Psoas muscle (tissue), 8 donors: ENCODE data around the gene PRKCA. TPM values are rescaled to one million over a fixed set of nuclear protein-coding genes. Genes with fewer than 3 reads are reported as not detected.

Experiments
- ATAC-seq, 4 donors: fragments of 200-7000 bp; cut with Tn5 transposase; one replicate each; pipeline ENCODE4 v1.9.1; 2020; ENCODE audit warnings: moderate library complexity in 3 of 4, mild to moderate bottlenecking in 2 of 4
- DNase-seq, 2 donors: peaks; one replicate each; pipeline ENCODE4 v3.0.0-alpha.2; 2020
- H3K27ac ChIP-seq: fragments of 200-600 bp; one replicate; pipeline ENCODE4 v1.8.0; 2022
- H3K27me3 ChIP-seq, 3 donors: fragments of 200-600 bp in 1 of 3; one replicate each; pipeline versions ENCODE4 v1.6.1 to v1.8.0; 2013 to 2022; ENCODE audit warnings: low read length in 2 of 3, mild to moderate bottlenecking in 2 of 3, moderate library complexity in 1 of 3; ENCODE audit not compliant: insufficient read depth in 3 of 3
- H3K36me3 ChIP-seq, 2 donors: fragments of 200-600 bp in 1 of 2; one replicate each; pipeline versions ENCODE4 v1.6.1 to v1.8.0; 2013 to 2022; ENCODE audit warnings: low read depth in 1 of 2, mild to moderate bottlenecking in 1 of 2, moderate library complexity in 1 of 2; ENCODE audit not compliant: insufficient read depth in 1 of 2
- H3K4me1 ChIP-seq: fragments of 200-600 bp; one replicate; pipeline ENCODE4 v1.8.0; 2022
- H3K4me3 ChIP-seq: fragments of 200-600 bp; one replicate; pipeline ENCODE4 v1.8.0; 2022; ENCODE audit warnings: mild to moderate bottlenecking
- H3K9me3 ChIP-seq: fragments of 200-600 bp; one replicate; pipeline ENCODE4 v1.8.0; 2022
- WGBS, 3 donors: extraction: QIAGEN DNeasy Blood & Tissue Kit; methylation state at CpG; one replicate each; pipeline versions ENCODE4 v1.1.6 to v1.1.7; 2013; 5-methylcytosine and 5-hydroxymethylcytosine counted together
- intact Hi-C, 2 donors: fragments of 100-400 bp; cut with DNase I; formaldehyde crosslinking; loops; one replicate each; pipeline versions ENCODE4 v1.11.0 to v1.14.2; 2022
- polyA plus RNA-seq, 3 donors: library from polyadenylated mRNA; stranded (reverse); fragments of 200-250 nt; gene quantifications; one replicate each; pipeline ENCODE4 v1.2.3, GENCODE V29; 2013
- total RNA-seq, 4 donors: library from RNA; stranded (reverse); fragmentation: NEBNext Ultra II Directional in 2 of 4; extraction: Animal tissue kit (Norgen Biotek cat#: 25700) in 2 of 4; gene quantifications; one replicate each; pipeline versions ENCODE4 v1.2.1 to v1.2.4, GENCODE V29; 2021 to 2023
- TF ChIP-seq, protein P1 (sequence below): fragments of 200-600 bp; IDR thresholded peaks from one replicate; pipeline ENCODE4 v1.8.0; 2022; ENCODE audit warnings: antibody characterized with exemption
- donor health status: healthy with polysubstance abuse.
- donor health status: DM: no; HTN: no; CAD: no; lungs with moderate emphysema.
- donor health status: Bipolar disorder and iron deficiency.
- donor health status: healthy.
- donor health status: DM: yes; HTN: yes; CAD: no.
- donor health status: DM: no; HTN: no; CAD: no.
- donor health status: DM: no; HTN: no; CAD: no.
- donor health status: DM: yes; HTN: yes; CAD: no.

PRKCA gene
- total and polyA plus RNA-seq, 7 donors, result 0.35 to 15.5 (median 8.2) TPM

DNA sequence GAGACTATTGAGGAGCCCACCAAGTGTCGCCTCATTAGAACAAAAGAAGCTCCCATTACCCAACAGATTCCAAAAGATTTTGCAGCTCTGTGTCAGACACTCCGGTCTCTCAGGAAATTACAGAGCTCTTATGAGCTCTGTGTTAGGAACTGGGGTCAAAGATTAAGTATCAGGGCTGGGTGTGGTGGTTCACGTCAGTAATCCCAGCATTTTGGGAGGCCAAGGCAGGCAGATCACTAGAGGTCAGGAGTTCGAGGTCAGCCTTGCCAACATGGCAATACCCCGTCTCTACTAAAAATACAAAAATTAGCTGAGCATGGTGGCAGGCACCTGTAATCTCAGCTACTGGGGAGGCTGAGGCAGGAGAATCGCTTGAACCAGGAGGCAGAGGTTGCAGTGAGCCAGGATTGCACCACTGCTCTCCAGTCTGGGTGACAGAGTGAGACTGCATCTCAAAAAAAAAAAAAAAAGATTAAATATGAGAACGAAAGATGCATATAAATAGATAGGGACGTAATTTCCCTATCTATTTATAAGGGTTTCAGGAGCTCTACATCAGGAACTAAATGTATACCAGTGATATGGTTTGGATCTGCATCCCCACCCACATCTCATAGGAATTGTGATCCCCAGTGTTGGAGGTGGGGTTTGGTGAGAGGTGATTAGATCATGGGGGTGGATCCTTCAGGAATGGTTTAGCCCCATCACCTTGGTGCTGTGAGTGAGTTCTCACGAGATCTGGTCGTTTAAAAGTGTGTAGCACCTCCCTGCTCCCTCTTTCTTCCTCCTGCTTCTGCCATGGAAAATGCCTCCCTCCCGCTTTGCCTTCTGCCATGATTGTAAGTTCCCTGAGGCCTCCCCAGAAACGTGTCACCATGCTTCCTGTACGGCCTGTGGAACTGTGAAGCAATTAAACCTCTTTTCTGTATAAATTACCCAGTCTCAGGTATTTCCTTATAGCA is 111.4 kb downstream of the PRKCA start:
- Histone ChIP-seq H3K4me3 (no peak overlapping the region), H3K27ac (no peak overlapping the region), H3K4me1 (no peaks in the 10 kb centered on the region), H3K9me3 (no peaks in the 10 kb centered on the region), H3K27me3 (no peaks in the 10 kb centered on the region), H3K36me3 (no peaks in the 10 kb centered on the region)
- 75 to 79% (median 75%) methylated on average over 13 of the region's 13 CpGs for WGBS, 3 donors
- ATAC-seq, result no peak
- no peak for DNase-seq
- TF ChIP-seq, protein P1, sequence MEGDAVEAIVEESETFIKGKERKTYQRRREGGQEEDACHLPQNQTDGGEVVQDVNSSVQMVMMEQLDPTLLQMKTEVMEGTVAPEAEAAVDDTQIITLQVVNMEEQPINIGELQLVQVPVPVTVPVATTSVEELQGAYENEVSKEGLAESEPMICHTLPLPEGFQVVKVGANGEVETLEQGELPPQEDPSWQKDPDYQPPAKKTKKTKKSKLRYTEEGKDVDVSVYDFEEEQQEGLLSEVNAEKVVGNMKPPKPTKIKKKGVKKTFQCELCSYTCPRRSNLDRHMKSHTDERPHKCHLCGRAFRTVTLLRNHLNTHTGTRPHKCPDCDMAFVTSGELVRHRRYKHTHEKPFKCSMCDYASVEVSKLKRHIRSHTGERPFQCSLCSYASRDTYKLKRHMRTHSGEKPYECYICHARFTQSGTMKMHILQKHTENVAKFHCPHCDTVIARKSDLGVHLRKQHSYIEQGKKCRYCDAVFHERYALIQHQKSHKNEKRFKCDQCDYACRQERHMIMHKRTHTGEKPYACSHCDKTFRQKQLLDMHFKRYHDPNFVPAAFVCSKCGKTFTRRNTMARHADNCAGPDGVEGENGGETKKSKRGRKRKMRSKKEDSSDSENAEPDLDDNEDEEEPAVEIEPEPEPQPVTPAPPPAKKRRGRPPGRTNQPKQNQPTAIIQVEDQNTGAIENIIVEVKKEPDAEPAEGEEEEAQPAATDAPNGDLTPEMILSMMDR, result no peak
- intact Hi-C loops, result no loop called here

DNA sequence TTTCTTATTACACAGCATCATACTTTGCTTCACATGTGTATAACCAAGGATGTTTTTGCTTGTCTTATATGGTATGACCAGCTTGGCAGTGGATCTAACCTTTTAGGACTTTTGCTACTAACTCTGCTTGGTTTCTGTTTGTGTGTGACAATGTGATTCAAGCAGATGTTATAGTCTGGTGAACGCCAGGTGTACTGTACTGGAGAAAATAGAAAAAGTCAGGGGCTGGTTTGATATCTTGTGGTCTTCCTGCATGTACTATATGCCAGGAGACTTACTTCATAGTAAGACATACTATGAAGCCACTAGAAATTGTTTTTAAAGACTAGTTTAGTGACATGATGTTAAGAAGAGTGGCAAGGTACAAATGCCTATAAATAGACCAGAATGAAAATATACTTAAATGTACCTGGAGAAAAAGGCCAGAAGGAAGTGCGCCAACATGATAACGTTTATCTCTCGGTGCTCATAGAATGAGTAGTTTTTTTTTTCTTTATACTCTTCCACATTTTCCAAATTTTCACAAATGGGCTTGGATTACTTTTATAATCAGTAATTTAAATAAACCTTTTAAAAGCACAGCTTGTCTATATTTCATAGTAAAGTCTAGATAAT is 112.3 kb downstream of the PRKCA start:
- H3K27ac ChIP-seq, result no peak overlapping the region
- no peak for DNase-seq
- no peak for ATAC-seq
- intact Hi-C loops, result no loop called here
- no peaks in the 10 kb centered on the region for H3K27me3 ChIP-seq
- no peaks in the 10 kb centered on the region for H3K9me3 ChIP-seq
- no peaks in the 10 kb centered on the region for H3K4me1 ChIP-seq
- TF ChIP-seq, protein P1, result no peak
- H3K4me3 ChIP-seq, result no peak overlapping the region
- 68 to 89% (median 79%) methylated on average over 4 of the region's 4 CpGs for WGBS, 3 donors
- H3K36me3 ChIP-seq, result no peaks in the 10 kb centered on the region

DNA sequence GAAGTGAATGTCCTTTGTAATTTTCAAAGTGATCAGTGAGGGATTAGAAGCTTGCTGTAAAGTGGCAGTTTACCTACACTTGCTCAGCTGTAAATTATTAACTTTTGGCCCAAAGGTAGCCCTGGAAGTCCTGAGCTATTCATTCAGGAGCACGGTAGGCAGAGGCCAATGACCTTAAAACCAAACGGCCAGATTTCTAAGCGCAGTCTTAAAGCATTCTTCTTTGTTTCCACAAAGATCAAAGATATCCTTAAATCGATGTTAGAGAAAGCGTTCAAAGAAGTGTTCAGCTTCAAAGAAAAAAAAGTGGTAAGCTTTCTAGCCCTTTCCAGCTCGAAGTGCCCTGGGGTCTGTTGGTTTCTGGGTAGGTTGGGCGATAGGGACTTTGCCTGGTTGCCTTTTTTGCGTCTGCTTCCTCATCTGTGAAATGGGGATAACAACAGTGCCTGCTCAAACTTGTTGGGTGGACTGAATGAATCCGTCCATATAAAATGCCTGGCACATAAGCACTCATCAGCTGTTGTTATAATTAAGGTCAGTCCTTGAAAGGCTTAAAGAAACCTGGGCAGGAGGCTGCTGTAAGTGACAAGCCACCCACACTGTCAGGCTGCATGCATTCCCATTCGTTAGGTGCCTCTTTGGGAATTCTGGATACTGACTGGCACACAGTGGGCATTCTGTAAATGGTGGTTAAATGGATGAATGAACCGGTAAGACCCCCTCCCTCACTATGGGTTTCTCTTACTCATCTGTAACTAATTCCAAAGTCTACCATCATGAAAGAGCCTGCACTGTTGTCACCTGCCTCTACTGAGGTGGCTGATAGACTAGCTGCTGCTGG is 113.2 kb downstream of the PRKCA start:
- 64 to 72% (median 67%) methylated on average over 11 of the region's 11 CpGs for whole genome bisulfite sequencing, 3 donors
- intact Hi-C loops, result no loop called here

DNA sequence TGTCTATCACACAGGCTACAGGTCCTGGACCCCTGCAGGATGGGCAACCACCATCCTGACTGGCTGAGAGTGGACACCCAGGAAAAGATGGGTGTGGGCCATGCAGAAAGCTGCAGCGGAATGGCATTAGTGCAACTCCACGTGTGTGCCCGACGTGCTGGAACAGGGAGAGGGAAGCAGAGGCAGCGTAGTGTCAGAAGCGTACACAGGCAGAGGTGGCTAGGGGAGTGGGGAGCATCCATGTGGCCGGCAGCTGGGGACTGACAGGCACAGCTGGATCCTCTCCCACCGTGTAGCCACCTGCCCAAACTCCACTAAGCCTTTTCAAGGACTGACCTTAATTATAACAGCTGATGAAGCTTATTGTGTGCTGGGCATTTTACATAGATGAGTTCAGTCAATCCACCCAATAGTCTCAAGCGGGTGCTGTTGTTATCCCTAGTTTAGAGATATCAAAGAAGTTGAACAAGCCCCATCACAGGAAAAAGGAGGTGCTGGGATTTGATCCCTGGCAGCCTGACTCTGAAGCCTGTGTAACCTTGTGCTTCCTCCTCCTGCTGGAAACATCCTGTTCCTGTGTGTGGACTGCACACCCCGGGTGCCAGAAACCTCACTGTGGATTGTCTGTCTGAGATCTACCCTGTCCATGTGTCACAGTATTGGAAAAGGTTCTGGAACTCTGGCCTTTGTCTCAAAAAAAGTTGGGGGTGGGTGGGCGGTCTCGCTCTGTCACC is 114.0 kb downstream of the PRKCA start:
- Histone ChIP-seq H3K27me3 (no peaks in the 10 kb centered on the region), H3K27ac (no peak overlapping the region), H3K4me1 (no peaks in the 10 kb centered on the region), H3K4me3 (no peak overlapping the region), H3K36me3 (no peaks in the 10 kb centered on the region), H3K9me3 (no peaks in the 10 kb centered on the region)
- intact Hi-C loops, result no loop called here
- 57 to 64% (median 64%) methylated on average over 12 of the region's 12 CpGs for WGBS, 3 donors
- DNase-seq, result no peak
- no peak for ATAC-seq
- TF ChIP-seq, protein P1, result no peak

More for the DNA sequence above, 113.2 kb downstream of the PRKCA start:
- Histone ChIP-seq H3K9me3 (no peaks in the 10 kb centered on the region), H3K27me3 (no peaks in the 10 kb centered on the region), H3K4me1 (no peaks in the 10 kb centered on the region), H3K4me3 (no peak overlapping the region), H3K36me3 (no peaks in the 10 kb centered on the region), H3K27ac (no peak overlapping the region)
- ATAC-seq (no peak), DNase-seq (no peak)
- TF ChIP-seq, protein P1, result no peak
